ENCODE results near the gene SH3BP4. TPM values are rescaled to one million over a fixed set of nuclear protein-coding genes. Genes with fewer than 3 reads are reported as not detected.

Gene SH3BP4
- polyA plus RNA-seq, 2 of the 4 experiments (the other 2 are of a cell fraction): 22.6 to 35.7 TPM

- DNase-seq (ENCODE audit: low read depth in 1 of 2, low spot score in 1 of 2) (no peak), ATAC-seq (no peak), FAIRE-seq (no peak)
- POLR2A ChIA-PET: no interaction called here
- Histone ChIP-seq H3K27ac (no peak overlapping the region), H3K4me3 (no peak overlapping the region), H3K4me2 (no peak overlapping the region), H3K9me3 (no peaks in the 10 kb centered on the region), H3K4me1 (no peaks in the 10 kb centered on the region)
- WGBS (ENCODE audit: missing lambda C conversion rate): 44% methylated on average over 4 of the region's 4 CpGs
- CTCF ChIA-PET: interaction anchor here (1.1 to 1.4 kb wide), 3 partner anchors 49 to 385 kb away, joined by 3 to 4 read pairs (median 3); no protein-coding TSS in a partner anchor
- TF ChIP-seq POLR2A (IDR thresholded peaks at IDR 0.05; ENCODE audit: low read length) (no peak), HOXA7 (CRISPR knock-in tag; IDR thresholded peaks at IDR 0.05) (no peak), RFX5 (IDR thresholded peaks at IDR 0.05) (no peak), FOSL2 (IDR thresholded peaks at IDR 0.05) (no peak), FOSL2 (CRISPR knock-in tag; IDR thresholded peaks at IDR 0.05) (no peak), RARB (CRISPR knock-in tag; IDR thresholded peaks at IDR 0.05) (no peak), JUNB (IDR thresholded peaks at IDR 0.05) (no peak), PBX3 (IDR thresholded peaks at IDR 0.05) (no peak), SREBF2 (IDR thresholded peaks at IDR 0.05) (no peak)
Measured at GRCh38 chr2:234930397-234930796, 21.4 kb upstream of the SH3BP4 start.

GRCh38 chr2:234931371-234931770, 20.4 kb upstream of the SH3BP4 start:
- DNase-seq (ENCODE audit: low read depth in 1 of 2, low spot score in 1 of 2) (no peak), FAIRE-seq (no peak), ATAC-seq (no peak)
- WGBS (ENCODE audit: missing lambda C conversion rate): 59% methylated on average over 2 of the region's 2 CpGs
- no peak overlapping the region for H3K4me3 ChIP-seq
- H3K4me2 ChIP-seq: no peak overlapping the region
- H3K4me1 ChIP-seq: no peaks in the 10 kb centered on the region
- H3K9me3 ChIP-seq: no peaks in the 10 kb centered on the region
- POLR2A ChIA-PET: no interaction called here
- CTCF ChIA-PET: interaction anchor here (1.1 kb wide), 1 partner anchor 176 kb away, joined by 4 read pairs; no protein-coding TSS in a partner anchor
- no peak overlapping the region for H3K27ac ChIP-seq
- TF ChIP-seq RARB (CRISPR knock-in tag; IDR thresholded peaks at IDR 0.05): no peak
- no peak for TF ChIP-seq FOSL2 (IDR thresholded peaks at IDR 0.05)
- TF ChIP-seq FOSL2 (CRISPR knock-in tag; IDR thresholded peaks at IDR 0.05): no peak
- TF ChIP-seq TFCP2L1 (CRISPR knock-in tag; IDR thresholded peaks at IDR 0.05): no peak
- TF ChIP-seq ZC3H11A (IDR thresholded peaks at IDR 0.05): no peak
- TF ChIP-seq RCOR1 (IDR thresholded peaks at IDR 0.05; ENCODE audit: low read depth, low read length): no peak
- TF ChIP-seq CBX8 (IDR thresholded peaks at IDR 0.05): no peak
- TF ChIP-seq EP300 (IDR thresholded peaks at IDR 0.05): no peak
- no peak for TF ChIP-seq FOXS1 (CRISPR knock-in tag; IDR thresholded peaks at IDR 0.05)
- no peak for TF ChIP-seq HOXB13 (CRISPR knock-in tag; IDR thresholded peaks at IDR 0.05; ENCODE audit: low read depth)
- no peak for TF ChIP-seq RAD21 (conservative IDR thresholded peaks at IDR 0.05 in 1 of 2, IDR thresholded peaks at IDR 0.05 in 1 of 2)
- no peak for TF ChIP-seq MYC (IDR thresholded peaks at IDR 0.05; ENCODE audit: borderline replicate concordance, low read length)
- no peak for TF ChIP-seq CBX2 (IDR thresholded peaks at IDR 0.05; ENCODE audit: borderline replicate concordance, low read depth)
- TF ChIP-seq HOXA7 (CRISPR knock-in tag; IDR thresholded peaks at IDR 0.05): no peak
- TF ChIP-seq RNF2 (IDR thresholded peaks at IDR 0.05; ENCODE audit: borderline replicate concordance, low read depth): no peak

GRCh38 chr2:234932591-234933168, 19.1 kb upstream of the SH3BP4 start:
- no peak overlapping the region for H3K4me2 ChIP-seq
- ATAC-seq (no peak), DNase-seq (ENCODE audit: low read depth in 1 of 2, low spot score in 1 of 2) (no peak), FAIRE-seq (no peak)
- ChIA-PET POLR2A (no interaction called here), CTCF (no interaction called here)
- H3K9me3 ChIP-seq: no peaks in the 10 kb centered on the region
- no peak overlapping the region for H3K27ac ChIP-seq
- H3K4me3 ChIP-seq: no peak overlapping the region
- H3K4me1 ChIP-seq: no peaks in the 10 kb centered on the region
- TF ChIP-seq TP53 (CRISPR knock-in tag; IDR thresholded peaks at IDR 0.05): no peak
- 88% methylated on average over 12 of the region's 12 CpGs for WGBS (ENCODE audit: missing lambda C conversion rate)

GRCh38 chr2:234935311-234935710, 16.5 kb upstream of the SH3BP4 start:
- FAIRE-seq: no peak
- 75% methylated on average over 5 of the region's 5 CpGs for WGBS (ENCODE audit: missing lambda C conversion rate)
- ChIA-PET POLR2A (no interaction called here), CTCF (interaction anchor here (1.1 kb wide), 1 partner anchor 173 kb away, joined by 3 read pairs; no protein-coding TSS in a partner anchor)
- H3K4me2 ChIP-seq: no peak overlapping the region
- H3K4me3 ChIP-seq: no peak overlapping the region
- no peaks in the 10 kb centered on the region for H3K4me1 ChIP-seq
- no peak for ATAC-seq
- no peak overlapping the region; a peak in 1 of 6 replicates for H3K27ac ChIP-seq
- no peak for DNase-seq (ENCODE audit: low read depth in 1 of 2, low spot score in 1 of 2)
- no peaks in the 10 kb centered on the region for H3K9me3 ChIP-seq
- no peak for TF ChIP-seq E2F6 (IDR thresholded peaks at IDR 0.05; ENCODE audit: borderline replicate concordance, low read depth)
- no peak for TF ChIP-seq EHMT2 (IDR thresholded peaks at IDR 0.05; ENCODE audit: low read depth)
- no peak for TF ChIP-seq USF2 (IDR thresholded peaks at IDR 0.05)
- no peak for TF ChIP-seq CHD4 (IDR thresholded peaks at IDR 0.05; ENCODE audit: borderline replicate concordance)
- no peak for TF ChIP-seq GATA3 (IDR thresholded peaks at IDR 0.05; ENCODE audit: borderline replicate concordance)
- TF ChIP-seq REST (IDR thresholded peaks at IDR 0.05): no peak
- no peak for TF ChIP-seq ZNF302 (CRISPR knock-in tag; IDR thresholded peaks at IDR 0.05)

All from A549 (cell line).